Astrocyte (in vitro differentiated cells and primary cell): ENCODE measurements around the gene CASR. TPM values are rescaled to one million over a fixed set of nuclear protein-coding genes. Genes with fewer than 3 reads are reported as not detected.

Experiments used
- DNase-seq: peaks from one replicate; pipeline ENCODE4 v3.0.0-alpha.2; 2010; ENCODE audit warnings: low read depth
- FAIRE-seq: peaks from 2 replicates; lab custom pipeline; 2011; peaks lifted over from hg19 to GRCh38; lab: Jason Lieb, UNC
- H2AFZ ChIP-seq: 2 replicates; pipeline ENCODE4 v1.6.0; 2012; ENCODE audit warnings: low read depth, low read length, inconsistent platforms
- H3K27ac ChIP-seq: 2 replicates; pipeline ENCODE4 v1.5.1; 2011; ENCODE audit warnings: low read depth, low read length, inconsistent platforms
- H3K27me3 ChIP-seq: 2 replicates; pipeline ENCODE4 v1.6.0; 2011; ENCODE audit warnings: low read length, inconsistent platforms; ENCODE audit not compliant: insufficient read depth
- H3K36me3 ChIP-seq: 2 replicates; pipeline ENCODE4 v1.5.1; 2011; ENCODE audit warnings: low read length, inconsistent platforms; ENCODE audit not compliant: insufficient read depth
- H3K4me1 ChIP-seq: 2 replicates; pipeline ENCODE4 v1.5.1; 2011; ENCODE audit warnings: low read length, inconsistent platforms; ENCODE audit not compliant: insufficient read depth
- H3K4me2 ChIP-seq: 2 replicates; pipeline ENCODE4 v1.6.0; 2012; ENCODE audit warnings: low read length, inconsistent platforms
- H3K4me3 ChIP-seq: 2 replicates; pipeline ENCODE4 v1.5.1; 2011; ENCODE audit warnings: low read depth, mild to moderate bottlenecking, low read length, inconsistent platforms; ENCODE audit not compliant: insufficient read depth
- H3K79me2 ChIP-seq: 2 replicates; pipeline ENCODE4 v1.6.0; 2012; ENCODE audit warnings: mild to moderate bottlenecking, low read length, inconsistent platforms; ENCODE audit not compliant: insufficient read depth
- H3K9ac ChIP-seq: 2 replicates; pipeline ENCODE4 v1.6.0; 2012; ENCODE audit warnings: mild to moderate bottlenecking, low read length, inconsistent platforms
- H3K9me3 ChIP-seq: 2 replicates; pipeline ENCODE4 v1.5.1; 2012; ENCODE audit warnings: low read depth, mild to moderate bottlenecking, low read length, inconsistent platforms; ENCODE audit not compliant: insufficient read depth
- H4K20me1 ChIP-seq: 2 replicates; pipeline ENCODE4 v1.6.0; 2012; ENCODE audit warnings: low read length, inconsistent platforms; ENCODE audit not compliant: insufficient read depth
- H3K27ac Mint-ChIP-seq: one replicate; pipeline ENCODE4 v1.8.0; 2021; ENCODE audit warnings: mild to moderate bottlenecking, mixed read lengths; ENCODE audit not compliant: unreplicated experiment
- H3K27me3 Mint-ChIP-seq: one replicate; pipeline ENCODE4 v1.8.0; 2021; ENCODE audit warnings: low read depth, mixed read lengths; ENCODE audit not compliant: unreplicated experiment
- H3K36me3 Mint-ChIP-seq: one replicate; pipeline ENCODE4 v1.8.0; 2021; ENCODE audit warnings: low read depth, mixed read lengths; ENCODE audit not compliant: unreplicated experiment
- H3K4me1 Mint-ChIP-seq: one replicate; pipeline ENCODE4 v1.8.0; 2021; ENCODE audit warnings: low read depth, mixed read lengths; ENCODE audit not compliant: unreplicated experiment
- H3K4me3 Mint-ChIP-seq: one replicate; pipeline ENCODE4 v1.8.0; 2021; ENCODE audit warnings: mild to moderate bottlenecking, moderate library complexity, mixed read lengths; ENCODE audit not compliant: unreplicated experiment
- H3K9me3 Mint-ChIP-seq: one replicate; pipeline ENCODE4 v1.8.0; 2021; ENCODE audit warnings: mild to moderate bottlenecking, mixed read lengths; ENCODE audit not compliant: unreplicated experiment
- CTCF ChIP-seq: IDR thresholded peaks from 2 replicates; pipeline ENCODE4 v1.5.1; 2011; ENCODE audit warnings: low read depth, mild to moderate bottlenecking, inconsistent platforms, low read length, moderate library complexity; ENCODE audit not compliant: insufficient read depth
- EZH2 ChIP-seq: IDR thresholded peaks from 2 replicates; pipeline ENCODE4 v1.6.1; 2012; ENCODE audit warnings: mild to moderate bottlenecking, low read length, inconsistent platforms; ENCODE audit not compliant: insufficient read depth
- total RNA-seq: library from RNA; stranded (reverse); gene quantifications from 2 replicates; pipeline ENCODE4 v1.2.1, GENCODE V29; 2021

The CASR gene
- total RNA-seq, 1 donor from 2014 or later, result not detected

DNA sequence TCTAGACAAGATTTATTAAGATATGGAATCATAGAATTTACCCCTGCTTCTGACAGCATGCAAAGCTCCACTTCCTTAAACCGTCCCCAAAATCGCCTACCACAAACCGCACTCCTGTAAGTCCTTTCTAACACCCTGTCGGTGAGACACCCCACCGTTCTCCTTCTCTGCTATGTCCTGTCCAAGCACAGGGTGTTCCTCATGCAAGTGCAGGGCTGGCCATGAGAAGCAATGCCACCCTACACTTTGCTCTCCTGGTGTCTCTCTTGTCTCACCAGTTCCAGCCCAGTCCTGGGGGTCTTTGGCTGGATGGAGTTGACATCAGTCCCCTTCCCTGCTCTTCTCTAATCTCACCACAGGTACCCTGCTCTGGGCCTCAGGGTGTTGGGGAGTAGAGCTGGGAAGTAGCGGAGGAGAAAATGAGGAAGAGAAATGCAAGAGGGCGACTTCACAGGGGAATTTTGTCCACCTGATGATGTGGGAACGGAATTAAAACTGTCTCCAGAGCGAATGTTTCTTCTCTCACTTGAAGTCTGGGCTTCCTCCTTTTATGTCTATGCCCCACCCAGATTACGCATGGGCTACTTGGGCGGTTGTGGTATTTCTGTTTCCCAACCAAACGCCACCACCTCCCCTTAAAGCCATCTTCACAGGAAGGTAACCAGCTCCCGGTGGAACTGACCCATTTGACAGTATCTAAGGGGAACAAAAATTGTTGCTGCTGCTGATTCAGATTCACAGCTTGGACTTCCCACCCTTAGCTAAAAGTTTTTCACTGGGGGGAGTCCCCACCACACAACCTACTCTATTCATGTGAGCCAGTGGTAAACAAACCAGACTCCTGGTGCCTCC is 49.9 kb downstream of the CASR start:
- peaks cover 10% of the 10 kb centered on the region for H3K27me3 Mint-ChIP-seq
- H3K27me3 ChIP-seq, result no peaks in the 10 kb centered on the region
- H3K9me3 Mint-ChIP-seq, result no peaks in the 10 kb centered on the region
- H3K4me1 Mint-ChIP-seq, result no peaks in the 10 kb centered on the region
- FAIRE-seq (no peak), DNase-seq (no peak)
- no peak for TF ChIP-seq CTCF
- TF ChIP-seq EZH2, result no peak
- no peaks in the 10 kb centered on the region for H3K4me1 ChIP-seq
- H3K4me3 ChIP-seq, result no peak overlapping the region
- no peaks in the 10 kb centered on the region for H3K36me3 ChIP-seq
- H3K4me3 Mint-ChIP-seq, result no peak overlapping the region
- no peaks in the 10 kb centered on the region for H3K36me3 Mint-ChIP-seq
- no peak overlapping the region for H3K9ac ChIP-seq
- H3K27ac ChIP-seq, result no peak overlapping the region
- no peak overlapping the region for H3K27ac Mint-ChIP-seq
- H2AFZ ChIP-seq, result no peak overlapping the region
- no peaks in the 10 kb centered on the region for H3K79me2 ChIP-seq
- H3K9me3 ChIP-seq, result no peaks in the 10 kb centered on the region
- no peak overlapping the region for H3K4me2 ChIP-seq
- H4K20me1 ChIP-seq, result no peaks in the 10 kb centered on the region

DNA sequence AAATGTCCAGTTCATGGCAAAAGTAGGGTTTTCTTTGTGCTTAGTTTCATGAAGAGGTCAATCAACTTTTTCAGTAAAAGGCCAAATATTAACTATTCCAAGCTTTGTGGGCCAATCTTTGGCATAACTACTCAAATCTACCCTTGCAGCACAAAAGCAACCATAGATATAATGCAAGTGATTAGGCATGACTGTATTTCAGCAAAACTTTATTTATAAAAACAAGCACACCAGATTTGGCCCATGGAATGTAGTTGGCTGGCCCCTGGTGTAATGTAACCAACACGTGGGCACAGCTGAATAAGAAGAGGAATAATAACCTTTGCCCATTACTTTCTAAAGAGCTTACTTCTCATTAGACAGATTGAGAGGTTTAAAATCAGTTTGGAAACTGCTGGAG is 50.6 kb downstream of the CASR start:
- no peaks in the 10 kb centered on the region for H3K79me2 ChIP-seq
- no peak overlapping the region for H3K4me3 ChIP-seq
- FAIRE-seq (no peak), DNase-seq (no peak)
- no peaks in the 10 kb centered on the region for H4K20me1 ChIP-seq
- H3K4me1 Mint-ChIP-seq, result no peaks in the 10 kb centered on the region
- TF ChIP-seq EZH2 (no peak), CTCF (no peak)
- no peak overlapping the region for H3K27ac ChIP-seq
- no peaks in the 10 kb centered on the region for H3K9me3 ChIP-seq
- no peaks in the 10 kb centered on the region for H3K36me3 Mint-ChIP-seq
- no peaks in the 10 kb centered on the region for H3K36me3 ChIP-seq
- H3K27me3 ChIP-seq, result no peaks in the 10 kb centered on the region
- H3K27me3 Mint-ChIP-seq, result peaks cover 10% of the 10 kb centered on the region
- H3K4me2 ChIP-seq, result no peak overlapping the region
- no peaks in the 10 kb centered on the region for H3K9me3 Mint-ChIP-seq
- no peak overlapping the region for H2AFZ ChIP-seq
- H3K9ac ChIP-seq, result no peak overlapping the region
- no peak overlapping the region for H3K4me3 Mint-ChIP-seq
- H3K4me1 ChIP-seq, result no peaks in the 10 kb centered on the region
- no peak overlapping the region for H3K27ac Mint-ChIP-seq

DNA sequence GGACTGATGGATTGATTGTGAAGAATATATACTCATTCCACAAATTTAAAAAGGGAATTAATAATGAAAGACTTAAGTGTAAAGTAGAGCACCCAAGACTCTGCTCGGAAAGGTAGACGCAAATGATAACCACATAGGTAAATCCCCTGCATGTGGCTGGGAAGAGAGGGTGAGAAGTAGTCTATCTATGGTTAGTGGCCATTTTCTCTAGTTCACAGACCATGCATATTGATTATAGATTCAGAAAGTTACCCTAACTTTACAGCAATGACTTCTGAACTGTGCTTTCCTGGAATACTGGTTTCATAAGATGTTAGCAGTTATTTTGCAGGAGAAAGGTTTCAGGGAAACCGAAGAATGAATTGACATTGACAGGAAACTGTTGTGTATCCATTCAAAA is 51.7 kb downstream of the CASR start:
- H3K9me3 ChIP-seq, result no peaks in the 10 kb centered on the region
- no peak for DNase-seq
- no peak overlapping the region for H3K27ac ChIP-seq
- FAIRE-seq, result no peak
- H3K79me2 ChIP-seq, result no peaks in the 10 kb centered on the region
- H3K36me3 Mint-ChIP-seq, result no peaks in the 10 kb centered on the region
- H2AFZ ChIP-seq, result no peak overlapping the region
- H3K4me1 Mint-ChIP-seq, result no peaks in the 10 kb centered on the region
- H3K9me3 Mint-ChIP-seq, result no peaks in the 10 kb centered on the region
- no peak overlapping the region for H3K9ac ChIP-seq
- H3K27ac Mint-ChIP-seq, result no peak overlapping the region
- H3K36me3 ChIP-seq, result no peaks in the 10 kb centered on the region
- H4K20me1 ChIP-seq, result no peaks in the 10 kb centered on the region
- no peaks in the 10 kb centered on the region for H3K4me1 ChIP-seq
- no peak overlapping the region for H3K4me2 ChIP-seq
- peaks cover 10% of the 10 kb centered on the region for H3K27me3 Mint-ChIP-seq
- H3K27me3 ChIP-seq, result no peaks in the 10 kb centered on the region
- no peak overlapping the region for H3K4me3 Mint-ChIP-seq
- no peak overlapping the region for H3K4me3 ChIP-seq
- TF ChIP-seq EZH2 (no peak), CTCF (no peak)
